Kidney epithelial cell (primary cell): ENCODE data around the gene PXN. TPM values are rescaled to one million over a fixed set of nuclear protein-coding genes. Genes with fewer than 3 reads are reported as not detected.
"Not testable (repeated sequence)": the region's sequence is repeated elsewhere in the genome, so short reads cannot be mapped to it uniquely, and the experiment has no call there.

Experiments
- DNase-seq: peaks from one replicate; pipeline ENCODE4 v3.0.0-alpha.2; 2010; ENCODE audit warnings: low read depth
- H3K27me3 ChIP-seq: 2 replicates; pipeline ENCODE4 v1.6.0; 2011; ENCODE audit warnings: low read length; ENCODE audit not compliant: control insufficient read depth, insufficient read depth
- H3K36me3 ChIP-seq: 2 replicates; pipeline ENCODE4 v1.5.1; 2011; ENCODE audit warnings: low read length; ENCODE audit not compliant: control insufficient read depth, insufficient read depth
- H3K4me3 ChIP-seq: 2 replicates; pipeline ENCODE4 v1.5.1; 2011; ENCODE audit warnings: low read depth, mild to moderate bottlenecking, control low read depth, low read length
- CTCF ChIP-seq: IDR thresholded peaks from 2 replicates; pipeline ENCODE4 v1.5.1; 2011; ENCODE audit warnings: mild to moderate bottlenecking, moderate library complexity, low read length, control low read depth, inconsistent platforms; ENCODE audit not compliant: insufficient read depth, poor library complexity, severe bottlenecking
- total RNA-seq: library from RNA; depleted of rRNA; stranded (reverse); fragments of >200 nt; gene quantifications from 2 replicates; pipeline ENCODE4 v1.2.3, GENCODE V29; 2015

Gene PXN
- total RNA-seq, 1 donor from 2014 or later = 88.1 TPM

DNA sequence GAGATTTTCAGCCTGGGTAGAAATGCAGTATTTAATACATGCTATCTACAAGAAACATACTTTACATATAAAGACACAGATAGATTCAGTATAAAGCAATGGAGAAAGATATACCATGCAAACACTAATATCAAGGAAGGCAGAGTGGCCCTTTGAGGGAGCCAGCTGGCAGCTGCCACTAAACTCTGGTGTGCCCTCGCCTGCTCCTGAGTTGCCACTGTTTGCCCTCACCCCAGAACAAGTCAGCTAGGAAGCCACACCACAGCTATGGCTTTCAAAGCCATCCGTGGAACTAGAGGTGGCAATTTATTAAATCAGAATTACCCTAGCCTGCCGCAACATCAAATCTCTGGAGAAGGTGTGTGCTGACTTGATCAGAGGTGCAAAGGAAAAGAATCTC lies 18.3 kb downstream of the PXN start:
- DNase-seq = no peak
- no peaks in the 10 kb centered on the region for H3K36me3 ChIP-seq
- no peaks in the 10 kb centered on the region for H3K27me3 ChIP-seq
- H3K4me3 ChIP-seq = no peak overlapping the region
- no peak for TF ChIP-seq CTCF

GRCh38 chr12:120246705-120247104 lies 18.8 kb downstream of the PXN start:
- DNase-seq, H3K4me3 ChIP-seq, H3K27me3 ChIP-seq, H3K36me3 ChIP-seq: not testable (repeated sequence)

DNA sequence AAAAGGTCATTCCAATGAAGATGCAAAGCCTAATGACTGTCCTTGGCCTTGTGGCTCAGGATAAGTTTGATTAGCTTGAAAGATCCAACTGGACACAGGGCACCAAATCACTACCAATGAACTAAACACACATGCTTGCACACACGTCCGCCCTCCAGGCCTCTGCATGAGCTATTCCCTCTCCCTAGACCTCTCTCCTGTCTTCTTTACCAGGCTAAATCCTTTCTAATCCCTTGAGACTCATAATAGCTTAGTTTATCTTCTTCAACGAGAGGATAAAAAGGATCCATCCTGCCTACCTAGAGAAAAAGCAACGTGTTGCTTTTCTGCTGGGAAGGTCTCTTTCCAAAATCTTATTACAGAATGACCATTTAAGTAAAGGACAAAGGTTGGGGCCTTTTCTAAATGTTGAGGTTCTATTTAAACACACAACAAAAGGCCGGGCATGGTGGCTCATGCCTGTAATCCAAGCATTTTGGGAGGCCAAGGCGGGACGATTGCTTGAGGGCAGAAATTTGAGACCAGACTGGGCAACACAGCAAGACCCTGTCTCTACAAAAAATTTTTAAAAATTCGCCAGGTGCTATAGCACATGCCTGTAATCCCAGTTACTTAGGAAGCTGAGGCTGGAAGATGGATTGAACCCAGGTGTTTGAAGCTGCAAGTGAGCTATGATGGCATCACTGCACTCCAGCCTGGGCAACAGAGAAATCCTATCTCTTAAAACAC lies 22.4 kb downstream of the PXN start:
- H3K27me3 ChIP-seq = no peaks in the 10 kb centered on the region
- no peak overlapping the region for H3K4me3 ChIP-seq
- no peak for DNase-seq
- no peak for TF ChIP-seq CTCF
- no peaks in the 10 kb centered on the region for H3K36me3 ChIP-seq

GRCh38 chr12:120242275-120242799 lies 23.2 kb downstream of the PXN start:
- no peak for DNase-seq
- no peaks in the 10 kb centered on the region for H3K36me3 ChIP-seq
- H3K27me3 ChIP-seq = no peaks in the 10 kb centered on the region
- H3K4me3 ChIP-seq = no peak overlapping the region
- TF ChIP-seq CTCF = no peak

DNA sequence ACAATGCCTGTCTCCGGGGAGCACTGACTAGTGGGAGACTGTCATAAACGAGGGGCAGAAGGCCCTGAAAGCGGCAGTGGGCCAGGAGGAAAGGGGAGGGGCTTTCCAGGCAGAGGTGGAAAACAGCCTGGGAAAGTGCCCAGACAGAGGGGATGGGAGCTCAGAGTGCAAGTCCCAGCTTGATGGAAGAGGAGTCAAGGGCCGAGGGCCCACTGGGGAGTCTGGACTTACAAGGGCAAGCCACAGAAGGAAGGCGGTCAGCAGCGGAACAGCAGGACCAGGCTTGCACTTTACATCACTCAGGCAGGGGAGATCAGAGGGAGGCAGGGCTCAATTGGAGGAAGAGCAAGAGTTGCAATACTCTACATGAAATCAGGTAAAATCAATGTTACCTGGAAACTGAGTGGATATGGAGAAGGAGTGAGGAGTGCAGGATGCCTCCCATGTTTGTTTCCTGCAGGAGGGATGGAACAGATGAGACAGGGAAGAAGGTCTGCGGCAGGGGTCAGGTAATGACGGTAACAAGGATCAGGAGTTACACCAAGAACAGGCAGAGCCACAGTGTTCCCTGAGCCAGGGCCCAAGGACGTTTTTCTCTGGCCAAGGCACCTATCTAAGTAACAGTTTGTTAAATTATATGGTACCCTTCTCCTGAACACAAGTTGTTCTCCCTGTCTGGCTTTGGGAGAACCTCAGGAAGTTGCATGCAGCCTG lies 23.8 kb downstream of the PXN start:
- TF ChIP-seq CTCF = no peak
- no peaks in the 10 kb centered on the region for H3K36me3 ChIP-seq
- no peak overlapping the region for H3K4me3 ChIP-seq
- DNase-seq = no peak
- no peaks in the 10 kb centered on the region for H3K27me3 ChIP-seq

DNA sequence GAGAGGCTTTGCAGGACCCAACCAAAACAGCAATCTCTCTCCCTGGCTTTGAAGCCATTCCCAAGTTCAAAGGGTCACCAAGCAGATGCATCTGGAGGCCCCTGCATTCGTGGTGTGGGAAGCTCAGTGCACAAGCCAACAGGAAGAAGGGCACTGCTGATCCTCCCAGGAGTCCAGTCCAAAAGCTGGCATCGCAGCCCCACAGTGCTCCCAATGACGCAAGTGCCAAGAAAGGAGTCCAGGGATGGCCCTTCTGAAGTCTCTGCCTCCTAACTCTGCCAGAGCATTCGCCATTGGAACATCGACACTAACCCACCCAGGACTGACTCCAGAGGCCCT lies 25.1 kb downstream of the PXN start:
- no peaks in the 10 kb centered on the region for H3K27me3 ChIP-seq
- no peak for TF ChIP-seq CTCF
- no peak for DNase-seq
- H3K36me3 ChIP-seq = no peaks in the 10 kb centered on the region
- no peak overlapping the region for H3K4me3 ChIP-seq
